ENCODE results near the gene ISX. TPM values are rescaled to one million over a fixed set of nuclear protein-coding genes. Genes with fewer than 3 reads are reported as not detected.
"Not testable (repeated sequence)": the region's sequence is repeated elsewhere in the genome, so short reads cannot be mapped to it uniquely, and the experiment has no call there.

Gene ISX
- total and polyA plus RNA-seq, 2 experiments from 2014 or later = not detected

DNA sequence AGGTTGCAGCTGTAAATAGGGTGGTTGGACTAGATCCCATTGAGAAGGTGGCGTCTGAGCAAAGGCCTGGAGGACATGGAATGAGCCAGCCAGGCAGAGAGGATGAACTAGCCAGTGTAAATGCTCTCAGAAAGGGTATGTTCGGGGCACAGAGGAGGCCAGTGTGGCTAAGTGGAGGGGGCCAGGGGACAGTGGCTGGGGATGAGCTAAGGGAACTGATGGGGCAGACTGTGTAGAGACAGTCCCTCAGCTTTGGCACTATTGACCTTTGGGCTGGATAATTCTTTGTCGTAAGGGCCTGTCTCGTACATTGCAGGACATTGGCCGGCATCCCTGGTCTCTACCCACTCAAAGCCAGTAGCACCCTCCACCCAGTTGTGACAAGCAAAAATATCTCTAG is 43.7 kb upstream of the ISX start:
- H3K9ac ChIP-seq = no peak overlapping the region
- TF ChIP-seq EZH2 (IDR thresholded peaks at IDR 0.05; ENCODE audit: insufficient read depth, poor library complexity, severe bottlenecking) (no peak), EZH2phosphoT487 (IDR thresholded peaks at IDR 0.05; ENCODE audit: insufficient read depth, low read depth) (no peak)
- H3K79me2 ChIP-seq (ENCODE audit: insufficient read depth) = no peaks in the 10 kb centered on the region
- H3K4me3 ChIP-seq = no peak overlapping the region
- in situ Hi-C loops (cut with MboI) = no loop called here
- H3K4me2 ChIP-seq (ENCODE audit: unreplicated experiment) = no peak overlapping the region
- H2AFZ ChIP-seq = no peak overlapping the region
- WGBS, 2 experiments (ENCODE audit: low coverage in 1 of 2, low lambda C conversion rate in 2 of 2, missing lambda C conversion rate in 2 of 2) = 45 to 50% methylated on average over 5 of the region's 5 CpGs
- no peaks in the 10 kb centered on the region for H3K9me2 ChIP-seq (ENCODE audit: insufficient read depth)
- H4K20me1 ChIP-seq (ENCODE audit: insufficient read depth) = no peaks in the 10 kb centered on the region
- no peaks in the 10 kb centered on the region for H3K36me3 ChIP-seq (ENCODE audit: low read depth)
- no peaks in the 10 kb centered on the region for H3K4me1 ChIP-seq (ENCODE audit: insufficient read depth)
- DNase-seq = no peak
- no peaks in the 10 kb centered on the region for H3F3A ChIP-seq (ENCODE audit: insufficient read depth)
- no peaks in the 10 kb centered on the region for H3K9me3 ChIP-seq (ENCODE audit: low read depth)
- no peak overlapping the region for H3K27ac ChIP-seq
- H3K27me3 ChIP-seq (replicated peaks; ENCODE audit: insufficient read depth) = no peaks in the 10 kb centered on the region

DNA sequence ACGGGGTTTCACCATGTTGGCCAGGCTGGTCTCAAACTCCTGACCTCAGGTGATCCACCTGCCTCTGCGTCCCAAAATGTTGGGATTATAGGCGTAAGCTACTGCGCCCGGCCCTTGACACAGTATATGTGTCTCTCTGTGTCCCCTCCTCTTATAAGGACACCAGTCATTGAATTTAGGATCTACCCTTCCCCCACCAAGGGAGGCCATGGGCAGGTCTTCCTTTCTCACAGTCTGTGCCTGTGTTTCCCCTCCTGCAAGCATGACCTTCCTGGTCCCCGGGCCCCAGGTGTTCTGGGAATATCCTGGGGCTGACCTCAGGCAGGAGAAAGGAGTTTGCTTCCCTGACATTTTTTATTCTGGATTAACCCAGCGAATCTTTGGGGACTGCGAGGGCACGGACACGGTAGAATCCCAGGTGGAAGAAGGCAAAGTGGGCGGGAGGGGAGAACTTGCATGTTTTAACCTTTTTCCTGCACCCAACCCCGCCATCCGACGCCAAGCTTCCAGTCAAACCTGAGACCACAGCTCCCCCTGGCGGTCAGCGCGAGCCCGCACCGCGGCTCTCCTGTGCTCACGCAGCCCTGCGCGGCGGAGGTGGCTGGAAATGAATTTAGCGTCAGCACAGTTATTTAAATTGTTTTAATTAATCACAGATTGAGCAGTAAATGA is 42.1 kb upstream of the ISX start:
- no peaks in the 10 kb centered on the region for H3K4me1 ChIP-seq (ENCODE audit: insufficient read depth)
- H3K4me3 ChIP-seq = no peak overlapping the region
- WGBS, 2 experiments (ENCODE audit: low coverage in 1 of 2, low lambda C conversion rate in 2 of 2, missing lambda C conversion rate in 2 of 2) = 20 to 22% methylated on average over 25 of the region's 25 CpGs
- no peak overlapping the region for H3K9ac ChIP-seq
- H4K20me1 ChIP-seq (ENCODE audit: insufficient read depth) = no peaks in the 10 kb centered on the region
- H3K9me3 ChIP-seq (ENCODE audit: low read depth) = no peaks in the 10 kb centered on the region
- H3F3A ChIP-seq (ENCODE audit: insufficient read depth) = no peaks in the 10 kb centered on the region
- peak; percentile 51 for DNase-seq
- TF ChIP-seq EZH2 (IDR thresholded peaks at IDR 0.05; ENCODE audit: insufficient read depth, poor library complexity, severe bottlenecking) = no peak
- no peak for TF ChIP-seq EZH2phosphoT487 (IDR thresholded peaks at IDR 0.05; ENCODE audit: insufficient read depth, low read depth)
- no peaks in the 10 kb centered on the region for H3K9me2 ChIP-seq (ENCODE audit: insufficient read depth)
- H3K27ac ChIP-seq = no peak overlapping the region
- no peaks in the 10 kb centered on the region for H3K27me3 ChIP-seq (replicated peaks; ENCODE audit: insufficient read depth)
- no peaks in the 10 kb centered on the region for H3K36me3 ChIP-seq (ENCODE audit: low read depth)
- no peak overlapping the region for H3K4me2 ChIP-seq (ENCODE audit: unreplicated experiment)
- H2AFZ ChIP-seq = no peak overlapping the region
- H3K79me2 ChIP-seq (ENCODE audit: insufficient read depth) = no peaks in the 10 kb centered on the region
- in situ Hi-C loops (cut with MboI) = no loop called here

GRCh38 chr22:35024364-35024692 is 41.6 kb upstream of the ISX start:
- Histone ChIP-seq H4K20me1 (ENCODE audit: insufficient read depth) (no peaks in the 10 kb centered on the region), H3K9me3 (ENCODE audit: low read depth) (no peaks in the 10 kb centered on the region), H3K9ac (no peak overlapping the region), H3K4me2 (ENCODE audit: unreplicated experiment) (no peak overlapping the region), H3K4me1 (ENCODE audit: insufficient read depth) (no peaks in the 10 kb centered on the region), H3K79me2 (ENCODE audit: insufficient read depth) (no peaks in the 10 kb centered on the region), H3F3A (ENCODE audit: insufficient read depth) (no peaks in the 10 kb centered on the region), H3K36me3 (ENCODE audit: low read depth) (no peaks in the 10 kb centered on the region), H3K4me3 (no peak overlapping the region), H3K27ac (no peak overlapping the region), H2AFZ (no peak overlapping the region), H3K9me2 (ENCODE audit: insufficient read depth) (no peaks in the 10 kb centered on the region), H3K27me3 (replicated peaks; ENCODE audit: insufficient read depth) (no peaks in the 10 kb centered on the region)
- TF ChIP-seq EZH2 (IDR thresholded peaks at IDR 0.05; ENCODE audit: insufficient read depth, poor library complexity, severe bottlenecking) = no peak
- TF ChIP-seq EZH2phosphoT487 (IDR thresholded peaks at IDR 0.05; ENCODE audit: insufficient read depth, low read depth) = no peak
- in situ Hi-C loops (cut with MboI) = no loop called here
- no peak for DNase-seq
- WGBS, 2 experiments (ENCODE audit: low coverage in 1 of 2, low lambda C conversion rate in 2 of 2, missing lambda C conversion rate in 2 of 2) = 16 to 19% methylated on average over 15 to 16 of the region's 16 CpGs

- H3K27ac ChIP-seq; in situ Hi-C loops (cut with MboI); H3K27me3 ChIP-seq (replicated peaks; ENCODE audit: insufficient read depth); H3K9me2 ChIP-seq (ENCODE audit: insufficient read depth); H3K9ac ChIP-seq; H3K9me3 ChIP-seq (ENCODE audit: low read depth); H3K4me3 ChIP-seq; H3K4me2 ChIP-seq (ENCODE audit: unreplicated experiment); H2AFZ ChIP-seq; DNase-seq; H4K20me1 ChIP-seq (ENCODE audit: insufficient read depth); H3K4me1 ChIP-seq (ENCODE audit: insufficient read depth); H3K79me2 ChIP-seq (ENCODE audit: insufficient read depth); H3K36me3 ChIP-seq (ENCODE audit: low read depth); H3F3A ChIP-seq (ENCODE audit: insufficient read depth): not testable (repeated sequence)
- WGBS, 2 experiments (ENCODE audit: low coverage in 1 of 2, low lambda C conversion rate in 2 of 2, missing lambda C conversion rate in 2 of 2) = 28% methylated on average over 4 to 5 of the region's 5 CpGs
Measured at GRCh38 chr22:35030112-35030511, 35.8 kb upstream of the ISX start.

DNA sequence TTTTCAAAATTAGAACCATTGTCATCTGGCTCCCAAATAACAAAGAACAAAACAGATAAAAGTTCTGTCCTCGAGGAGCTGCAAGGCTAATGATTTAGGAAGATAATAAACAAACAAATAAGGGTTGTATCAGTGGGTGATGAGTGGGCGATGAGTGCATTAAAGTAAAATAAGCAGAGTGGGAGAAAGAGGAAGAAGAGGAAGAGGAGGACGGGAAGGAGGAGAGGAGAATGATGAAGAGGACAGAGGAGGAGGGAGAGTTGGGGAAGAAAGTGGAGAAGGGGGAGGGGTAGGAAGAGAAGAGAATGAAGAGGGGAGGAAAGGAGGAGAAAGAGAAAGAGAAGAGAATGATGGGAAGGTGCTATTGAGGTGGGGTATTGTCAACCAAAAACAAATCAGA is 33.4 kb upstream of the ISX start:
- no peaks in the 10 kb centered on the region for H3K9me2 ChIP-seq (ENCODE audit: insufficient read depth)
- H4K20me1 ChIP-seq (ENCODE audit: insufficient read depth) = no peaks in the 10 kb centered on the region
- H2AFZ ChIP-seq = no peak overlapping the region
- H3K4me2 ChIP-seq (ENCODE audit: unreplicated experiment) = no peak overlapping the region
- no peak overlapping the region for H3K9ac ChIP-seq
- no peak for TF ChIP-seq EZH2phosphoT487 (IDR thresholded peaks at IDR 0.05; ENCODE audit: insufficient read depth, low read depth)
- TF ChIP-seq EZH2 (IDR thresholded peaks at IDR 0.05; ENCODE audit: insufficient read depth, poor library complexity, severe bottlenecking) = no peak
- no peak for DNase-seq
- 6 to 22% methylated on average over 3 of the region's 3 CpGs for WGBS, 2 experiments (ENCODE audit: low coverage in 1 of 2, low lambda C conversion rate in 2 of 2, missing lambda C conversion rate in 2 of 2)
- no peaks in the 10 kb centered on the region for H3K4me1 ChIP-seq (ENCODE audit: insufficient read depth)
- no peak overlapping the region for H3K4me3 ChIP-seq
- H3K9me3 ChIP-seq (ENCODE audit: low read depth) = no peaks in the 10 kb centered on the region
- H3F3A ChIP-seq (ENCODE audit: insufficient read depth) = no peaks in the 10 kb centered on the region
- in situ Hi-C loops (cut with MboI) = no loop called here
- no peaks in the 10 kb centered on the region for H3K27me3 ChIP-seq (replicated peaks; ENCODE audit: insufficient read depth)
- no peak overlapping the region for H3K27ac ChIP-seq
- no peaks in the 10 kb centered on the region for H3K79me2 ChIP-seq (ENCODE audit: insufficient read depth)
- no peaks in the 10 kb centered on the region for H3K36me3 ChIP-seq (ENCODE audit: low read depth)
